GM21526 (cell line): Measurements from ENCODE around the gene PCDHGA5.
A peak's percentile ranks its signal among the peaks of the same experiment; 100 is the strongest.
"Not testable (repeated sequence)": the region's sequence is repeated elsewhere in the genome, so short reads cannot be mapped to it uniquely, and the experiment has no call there.

ENCODE experiments used
- ATAC-seq: cut with Tn5 transposase; IDR thresholded peaks from one replicate; pipeline ENCODE4 v1.9.1; 2021; ENCODE audit warnings: moderate library complexity; ENCODE audit not compliant: unreplicated experiment, low FRiP score

Gene PCDHGA5

GRCh38 chr5:141363952-141364660 lies at the start of gene PCDHGA5:
TSS of gene PCDHGA5 (plus strand) at chr5:141364162. CDS start at chr5:141364331, 169 bp downstream.
- no peak for ATAC-seq

GRCh38 chr5:141316963-141317362 lies 47.0 kb upstream of the PCDHGA5 start:
- ATAC-seq = not testable (repeated sequence)

GRCh38 chr5:141319202-141319601 lies 44.8 kb upstream of the PCDHGA5 start:
- ATAC-seq = no peak

GRCh38 chr5:141319699-141320098 lies 44.3 kb upstream of the PCDHGA5 start:
- ATAC-seq = no peak

- ATAC-seq = peak; percentile 95
Observed at GRCh38 chr5:141320225-141321169, 43.5 kb upstream of the PCDHGA5 start, which contains the start of gene TAF7. TSS of gene TAF7 (minus strand) at chr5:141320784. CDS start at chr5:141320044, 740 bp downstream.

- no peak for ATAC-seq
Observed at GRCh38 chr5:141322261-141322660, 41.7 kb upstream of the PCDHGA5 start.

GRCh38 chr5:141326088-141326854 lies 37.7 kb upstream of the PCDHGA5 start:
- ATAC-seq = peak; percentile 77

GRCh38 chr5:141328231-141328630 lies 35.7 kb upstream of the PCDHGA5 start:
- no peak for ATAC-seq

- ATAC-seq = no peak
Observed at GRCh38 chr5:141330299-141331080, 33.5 kb upstream of the PCDHGA5 start, which contains the start of gene PCDHGA1. TSS of gene PCDHGA1 (plus strand) at chr5:141330514.

- not testable (repeated sequence) for ATAC-seq
Observed at GRCh38 chr5:141332571-141332970, 31.4 kb upstream of the PCDHGA5 start.

- no peak for ATAC-seq
Observed at GRCh38 chr5:141338538-141339306, 25.2 kb upstream of the PCDHGA5 start, which contains the start of gene PCDHGA2. TSS of gene PCDHGA2 (plus strand) at chr5:141338760.

GRCh38 chr5:141340781-141341354 lies 23.1 kb upstream of the PCDHGA5 start:
- ATAC-seq = not testable (repeated sequence)

- no peak for ATAC-seq
Observed at GRCh38 chr5:141342773-141343172, 21.2 kb upstream of the PCDHGA5 start.

- no peak for ATAC-seq
Observed at GRCh38 chr5:141343242-141343952, 20.6 kb upstream of the PCDHGA5 start, which contains the start of gene PCDHGA3. TSS of gene PCDHGA3 (plus strand) at chr5:141343829. CDS start at chr5:141344034, 205 bp downstream.

- ATAC-seq = no peak
Observed at GRCh38 chr5:141343953-141344463, 20.0 kb upstream of the PCDHGA5 start.

- no peak for ATAC-seq
Observed at GRCh38 chr5:141345327-141345726, 18.6 kb upstream of the PCDHGA5 start.

GRCh38 chr5:141346017-141346416 lies 17.9 kb upstream of the PCDHGA5 start:
- ATAC-seq = not testable (repeated sequence)
